Calu3 (cell line): ENCODE data around the gene NEK11. TPM values are rescaled to one million over a fixed set of nuclear protein-coding genes. Genes with fewer than 3 reads are reported as not detected.

ENCODE experiments used
- BruUV-seq: library from RNA; stranded (reverse); fragments of 400-500 nt; replicated peaks from 2 replicates; lab custom pipeline; 2021; lab: Mats Ljungman, UMichigan
- CTCF ChIA-PET: fragments of 300-600 bp; sonication (Branson Sonifier 250); formaldehyde crosslinking; loops from one replicate; lab custom pipeline; 2022; ENCODE audit warnings: antibody characterized with exemption; lab: Charles Lee
- DNase-seq: peaks from one replicate; pipeline ENCODE4 v3.0.0; 2022
- H3K27ac Mint-ChIP-seq: one replicate; pipeline ENCODE4 v1.8.0; 2022; ENCODE audit warnings: mixed read lengths; ENCODE audit not compliant: unreplicated experiment
- H3K27me3 Mint-ChIP-seq: one replicate; pipeline ENCODE4 v1.8.0; 2022; ENCODE audit warnings: mixed read lengths; ENCODE audit not compliant: unreplicated experiment
- H3K36me3 Mint-ChIP-seq: one replicate; pipeline ENCODE4 v1.8.0; 2022; ENCODE audit warnings: mild to moderate bottlenecking, moderate library complexity, mixed read lengths; ENCODE audit not compliant: insufficient read depth, unreplicated experiment
- H3K4me1 Mint-ChIP-seq: one replicate; pipeline ENCODE4 v1.8.0; 2022; ENCODE audit warnings: mild to moderate bottlenecking, low read depth, mixed read lengths; ENCODE audit not compliant: unreplicated experiment
- H3K4me3 Mint-ChIP-seq: one replicate; pipeline ENCODE4 v1.8.0; 2022; ENCODE audit warnings: mild to moderate bottlenecking, low read depth, moderate library complexity, mixed read lengths; ENCODE audit not compliant: unreplicated experiment
- H3K9me3 Mint-ChIP-seq: one replicate; pipeline ENCODE4 v1.8.0; 2022; ENCODE audit warnings: low read depth, mixed read lengths; ENCODE audit not compliant: unreplicated experiment
- intact Hi-C: fragments of 100-400 bp; cut with micrococcal nuclease; formaldehyde crosslinking; loops from one replicate; pipeline ENCODE4 v1.10.0; 2022; ENCODE audit not compliant: unreplicated experiment
- total RNA-seq: library from RNA; stranded (reverse); gene quantifications from 2 replicates; pipeline ENCODE4 v1.2.3, GENCODE V29; 2022
- TF ChIP-seq, protein P1 (sequence below): fragments of 200-600 bp; IDR thresholded peaks from one replicate; pipeline ENCODE4 v1.8.0; 2022; ENCODE audit warnings: antibody characterized with exemption; ENCODE audit not compliant: unreplicated experiment

NEK11 gene
- total RNA-seq, 1 experiment from 2014 or later, result 23.9 TPM

DNA sequence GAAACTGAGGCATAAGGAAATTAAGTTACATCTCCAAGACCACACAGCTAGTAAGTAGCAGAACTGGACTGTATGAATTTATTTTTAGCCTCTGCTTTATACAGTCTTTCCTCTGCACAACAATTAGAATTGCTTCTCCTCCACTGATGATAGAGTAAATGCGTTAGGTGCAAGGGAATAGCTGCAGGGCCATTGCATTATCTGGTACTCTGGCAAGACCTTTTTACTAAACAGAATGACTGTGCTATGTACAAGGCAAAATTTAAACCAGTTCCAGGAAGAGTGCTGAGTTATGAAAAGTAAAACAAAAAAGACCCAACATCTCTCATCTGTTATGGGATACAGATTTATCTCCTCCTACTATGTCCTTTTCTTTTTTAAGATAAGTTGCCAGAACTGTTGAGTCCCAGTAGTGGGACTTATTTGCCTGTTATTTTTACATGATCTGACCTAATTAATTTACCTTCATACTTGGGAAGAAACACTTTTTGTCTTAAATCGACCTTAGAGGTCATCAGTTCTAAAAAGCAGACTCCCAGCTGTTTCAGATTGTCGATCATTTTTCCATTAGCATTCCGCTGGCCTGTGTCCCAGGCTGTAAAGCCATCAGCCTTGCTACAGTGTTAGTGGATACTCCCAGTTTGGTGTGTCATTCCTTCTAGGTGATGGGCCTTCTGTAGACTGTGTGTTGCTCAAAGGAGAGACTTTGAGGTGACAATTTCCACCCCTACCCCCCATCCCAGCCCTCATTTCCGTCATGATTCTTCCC lies 207.4 kb downstream of the NEK11 start:
- Mint-ChIP-seq H3K36me3 (no peaks in the 10 kb centered on the region), H3K4me1 (no peaks in the 10 kb centered on the region)
- intact Hi-C loops, result loop anchor here (10.0 kb wide), 1 partner anchor 791 kb away; no protein-coding TSS in a partner anchor

GRCh38 chr3:131236421-131236820 lies 209.7 kb downstream of the NEK11 start:
- no peak for DNase-seq
- Mint-ChIP-seq H3K4me1 (no peaks in the 10 kb centered on the region), H3K9me3 (no peaks in the 10 kb centered on the region), H3K27me3 (no peaks in the 10 kb centered on the region), H3K4me3 (no peak overlapping the region), H3K36me3 (no peaks in the 10 kb centered on the region), H3K27ac (no peak overlapping the region)
- intact Hi-C loops, result loop anchor here (10.0 kb wide), 1 partner anchor 788 kb away; no protein-coding TSS in a partner anchor
- no TSS peak for BruUV-seq
- TF ChIP-seq, protein P1, sequence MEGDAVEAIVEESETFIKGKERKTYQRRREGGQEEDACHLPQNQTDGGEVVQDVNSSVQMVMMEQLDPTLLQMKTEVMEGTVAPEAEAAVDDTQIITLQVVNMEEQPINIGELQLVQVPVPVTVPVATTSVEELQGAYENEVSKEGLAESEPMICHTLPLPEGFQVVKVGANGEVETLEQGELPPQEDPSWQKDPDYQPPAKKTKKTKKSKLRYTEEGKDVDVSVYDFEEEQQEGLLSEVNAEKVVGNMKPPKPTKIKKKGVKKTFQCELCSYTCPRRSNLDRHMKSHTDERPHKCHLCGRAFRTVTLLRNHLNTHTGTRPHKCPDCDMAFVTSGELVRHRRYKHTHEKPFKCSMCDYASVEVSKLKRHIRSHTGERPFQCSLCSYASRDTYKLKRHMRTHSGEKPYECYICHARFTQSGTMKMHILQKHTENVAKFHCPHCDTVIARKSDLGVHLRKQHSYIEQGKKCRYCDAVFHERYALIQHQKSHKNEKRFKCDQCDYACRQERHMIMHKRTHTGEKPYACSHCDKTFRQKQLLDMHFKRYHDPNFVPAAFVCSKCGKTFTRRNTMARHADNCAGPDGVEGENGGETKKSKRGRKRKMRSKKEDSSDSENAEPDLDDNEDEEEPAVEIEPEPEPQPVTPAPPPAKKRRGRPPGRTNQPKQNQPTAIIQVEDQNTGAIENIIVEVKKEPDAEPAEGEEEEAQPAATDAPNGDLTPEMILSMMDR, result no peak
- CTCF ChIA-PET, result no interaction called here

More for the DNA sequence above, 207.4 kb downstream of the NEK11 start:
- DNase-seq, result no peak
- TF ChIP-seq, protein P1, result no peak
- CTCF ChIA-PET, result interaction anchor here (0.7 kb wide), 1 partner anchor 827 kb away, joined by 3 read pairs; no protein-coding TSS in a partner anchor
- Mint-ChIP-seq H3K27ac (no peak overlapping the region), H3K4me3 (no peak overlapping the region), H3K9me3 (no peaks in the 10 kb centered on the region), H3K27me3 (no peaks in the 10 kb centered on the region)
- no TSS peak for BruUV-seq

DNA sequence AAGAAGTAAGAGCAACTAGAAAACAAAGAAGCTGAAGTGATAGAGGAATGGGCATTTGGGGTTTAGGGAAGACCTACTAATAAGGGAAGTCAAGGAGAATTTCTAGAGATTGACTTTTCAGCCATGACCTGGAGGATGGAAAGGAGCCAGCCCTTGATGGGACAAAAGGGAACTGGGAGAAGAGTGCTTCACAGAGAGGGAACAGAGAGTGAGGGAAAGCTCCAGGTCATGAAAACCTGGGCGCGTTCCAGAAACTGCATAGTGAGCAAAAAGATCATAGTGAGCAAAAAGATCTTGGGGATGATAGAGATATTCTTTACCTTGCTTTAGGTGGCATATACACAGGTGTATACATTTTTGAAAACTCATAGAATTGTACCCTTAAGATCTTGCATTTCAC lies 211.8 kb downstream of the NEK11 start:
- Mint-ChIP-seq H3K36me3 (no peaks in the 10 kb centered on the region), H3K4me1 (no peaks in the 10 kb centered on the region), H3K9me3 (no peaks in the 10 kb centered on the region), H3K4me3 (no peak overlapping the region), H3K27me3 (no peaks in the 10 kb centered on the region), H3K27ac (no peak overlapping the region)
- intact Hi-C loops, result loop anchor here (10.0 kb wide), 1 partner anchor 786 kb away; no protein-coding TSS in a partner anchor
- no peak for DNase-seq
- TF ChIP-seq, protein P1, result no peak
- CTCF ChIA-PET, result interaction anchor here (1.1 kb wide), 1 partner anchor 106 kb away, joined by 3 read pairs; no protein-coding TSS in a partner anchor
- no TSS peak for BruUV-seq

GRCh38 chr3:131239267-131239666 lies 212.6 kb downstream of the NEK11 start:
- Mint-ChIP-seq H3K36me3 (no peaks in the 10 kb centered on the region), H3K9me3 (no peaks in the 10 kb centered on the region), H3K27ac (no peak overlapping the region), H3K4me1 (no peaks in the 10 kb centered on the region), H3K27me3 (no peaks in the 10 kb centered on the region), H3K4me3 (no peak overlapping the region)
- no TSS peak for BruUV-seq
- TF ChIP-seq, protein P1, result no peak
- no peak for DNase-seq
- intact Hi-C loops, result loop anchor here (10.0 kb wide), 1 partner anchor 786 kb away; no protein-coding TSS in a partner anchor
- CTCF ChIA-PET, result interaction anchor here (1.1 kb wide), 1 partner anchor 105 kb away, joined by 3 read pairs; no protein-coding TSS in a partner anchor
